ENCODE data around the gene PCBP1. TPM values are rescaled to one million over a fixed set of nuclear protein-coding genes. Genes with fewer than 3 reads are reported as not detected.

The PCBP1 gene
- polyA plus RNA-seq (2013, experiment 1 of 2) = 369 TPM
- polyA plus RNA-seq (2013, experiment 2 of 2) = 368 TPM

DNA sequence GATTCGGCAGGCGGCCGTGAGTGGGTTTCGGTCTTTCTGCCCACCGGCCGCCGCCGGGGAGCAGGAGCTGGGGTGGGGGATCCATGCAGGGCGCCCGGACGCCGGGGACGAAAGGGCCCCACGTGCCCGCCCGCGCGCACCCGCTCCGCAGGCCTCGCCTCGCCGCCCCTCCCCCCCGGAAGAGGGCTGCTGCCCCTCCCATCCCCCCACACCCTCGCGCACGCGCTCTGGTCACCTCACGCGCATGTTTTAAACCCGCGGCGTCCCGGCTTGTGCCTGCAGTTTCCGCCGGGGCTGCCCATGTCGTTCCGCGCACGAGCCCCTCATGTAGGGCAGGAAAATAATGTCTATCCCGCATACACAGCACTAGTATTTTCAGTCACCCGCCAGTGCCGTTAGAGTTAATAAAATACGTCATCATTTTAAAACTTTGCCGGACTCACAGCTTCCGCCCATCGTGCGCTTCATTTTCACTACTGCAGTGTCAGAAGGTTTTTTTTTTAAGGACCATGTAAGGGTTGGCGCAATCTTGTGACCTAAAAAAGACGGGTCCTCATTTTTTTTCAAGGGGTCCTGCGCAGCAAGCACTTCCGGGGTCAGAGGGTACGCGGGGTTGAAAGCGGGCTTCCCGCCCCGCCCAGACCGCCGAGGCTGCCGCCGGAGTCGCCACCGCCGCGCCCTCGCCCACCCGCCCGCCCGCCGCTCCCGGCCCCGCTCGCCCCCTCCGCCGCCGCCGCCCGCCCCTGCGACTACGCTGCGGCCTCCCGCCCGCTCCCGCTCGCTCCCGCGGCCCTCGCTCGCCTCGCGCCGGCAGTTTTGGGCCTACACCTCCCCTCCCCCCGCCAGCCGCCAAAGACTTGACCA, at the start of gene PCBP1:
TSS of gene PCBP1 (plus strand) at position 640 of the 864 bp plus-strand sequence. CDS start 267 bp downstream, outside the sequence.
- Histone ChIP-seq H3K27ac (ENCODE audit: low read depth, low read length) (peak within 1 kb of the TSS; percentile 100), H3K4me3 (ENCODE audit: low read length) (peak within 1 kb of the TSS; percentile 99), H3K9ac (ENCODE audit: low read depth, low read length) (peak within 1 kb of the TSS; percentile 100), H3K9me3 (ENCODE audit: insufficient read depth, low read depth, low read length) (no peaks in the 10 kb centered on the region), H3K27me3 (ENCODE audit: insufficient read depth, low read length) (no peaks in the 10 kb centered on the region), H3K4me1 (ENCODE audit: insufficient read depth, low read length) (peaks cover 38% of the 10 kb centered on the region), H3K36me3 (ENCODE audit: insufficient read depth, low read length) (peaks cover 39% of the 10 kb centered on the region)
- WGBS = under 1% methylated on average over 94 of the region's 94 CpGs

DNA sequence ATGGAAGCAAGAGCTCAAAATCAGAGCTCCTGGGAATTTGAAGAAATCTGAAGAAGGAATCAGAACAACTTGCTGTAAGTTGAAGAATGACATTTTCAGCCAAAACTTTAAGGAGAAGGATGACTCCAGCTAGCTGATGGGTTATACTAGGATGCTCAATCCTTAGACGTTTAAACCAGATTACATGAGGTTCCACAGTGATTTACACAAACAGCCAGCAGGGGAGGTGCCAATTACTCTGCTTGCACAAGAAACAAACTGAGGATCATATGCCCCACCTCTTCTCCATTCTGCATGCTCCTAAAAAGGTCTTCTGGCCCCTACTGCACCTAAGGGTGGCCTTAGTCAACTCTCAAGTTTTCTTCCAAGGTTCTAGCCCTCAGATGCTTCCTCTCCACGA, 47.9 kb upstream of the PCBP1 start:
- Histone ChIP-seq H3K36me3 (ENCODE audit: insufficient read depth, low read length) (no peaks in the 10 kb centered on the region), H3K27ac (ENCODE audit: low read depth, low read length) (no peak overlapping the region), H3K4me3 (ENCODE audit: low read length) (no peak overlapping the region), H3K4me1 (ENCODE audit: insufficient read depth, low read length) (no peaks in the 10 kb centered on the region), H3K27me3 (ENCODE audit: insufficient read depth, low read length) (no peaks in the 10 kb centered on the region), H3K9ac (ENCODE audit: low read depth, low read length) (no peak overlapping the region), H3K9me3 (ENCODE audit: insufficient read depth, low read depth, low read length) (no peaks in the 10 kb centered on the region)
- 79% methylated on average over 2 of the region's 2 CpGs for whole genome bisulfite sequencing

DNA sequence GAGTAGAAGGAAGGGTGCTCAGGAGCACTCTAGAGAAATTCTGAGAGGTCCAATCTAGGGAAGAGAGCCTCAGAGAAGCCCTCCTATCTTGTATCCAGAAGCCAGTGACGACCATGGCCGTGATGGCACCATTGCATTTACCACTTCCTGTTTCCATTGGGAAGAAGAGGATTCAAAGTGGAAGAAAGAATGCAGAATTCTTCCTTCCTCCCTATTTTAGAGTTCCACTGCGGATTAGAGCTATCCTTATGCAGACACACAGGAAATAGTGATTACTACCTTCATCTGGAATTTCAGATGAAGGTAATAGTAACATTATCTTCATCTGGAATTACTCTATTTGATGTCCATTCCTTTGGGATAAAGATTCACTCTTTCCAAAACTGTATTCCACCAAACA, 45.6 kb upstream of the PCBP1 start:
- Histone ChIP-seq H3K27me3 (ENCODE audit: insufficient read depth, low read length) (no peaks in the 10 kb centered on the region), H3K4me1 (ENCODE audit: insufficient read depth, low read length) (no peaks in the 10 kb centered on the region), H3K9ac (ENCODE audit: low read depth, low read length) (no peak overlapping the region), H3K27ac (ENCODE audit: low read depth, low read length) (no peak overlapping the region), H3K9me3 (ENCODE audit: insufficient read depth, low read depth, low read length) (no peaks in the 10 kb centered on the region), H3K36me3 (ENCODE audit: insufficient read depth, low read length) (0 out of 2 replicates have a peak, but pooled peaks cover 6% of the 10 kb centered on the region), H3K4me3 (ENCODE audit: low read length) (no peak overlapping the region)
- 96% methylated on average over 2 of the region's 3 CpGs for WGBS

DNA sequence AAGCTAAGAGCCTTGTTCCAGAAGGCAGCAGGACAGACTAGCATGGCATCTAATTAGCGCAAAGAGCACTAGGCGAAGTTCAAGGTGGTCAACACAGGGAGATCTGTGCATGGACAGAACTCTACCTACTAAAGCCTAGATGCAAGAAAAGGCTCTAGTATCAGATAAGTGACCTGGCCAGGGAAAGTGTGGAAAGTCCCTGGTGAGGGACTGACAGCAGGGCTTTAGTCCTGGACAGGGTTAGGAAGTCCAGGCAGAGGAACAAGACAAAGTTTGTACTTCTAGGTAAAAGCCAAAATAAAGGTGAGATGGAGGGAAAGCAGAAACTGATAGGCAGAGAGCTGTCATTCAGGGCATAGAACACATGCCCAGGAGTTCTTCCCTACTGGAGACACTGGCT, 45.0 kb upstream of the PCBP1 start:
- Histone ChIP-seq H3K27ac (ENCODE audit: low read depth, low read length) (no peak overlapping the region), H3K4me3 (ENCODE audit: low read length) (no peak overlapping the region), H3K9me3 (ENCODE audit: insufficient read depth, low read depth, low read length) (no peaks in the 10 kb centered on the region), H3K27me3 (ENCODE audit: insufficient read depth, low read length) (no peaks in the 10 kb centered on the region), H3K4me1 (ENCODE audit: insufficient read depth, low read length) (no peaks in the 10 kb centered on the region), H3K9ac (ENCODE audit: low read depth, low read length) (no peak overlapping the region), H3K36me3 (ENCODE audit: insufficient read depth, low read length) (peaks cover 6% of the 10 kb centered on the region; the same call in 1 of the 2 replicates)
- 95% methylated on average over 2 of the region's 2 CpGs for WGBS

DNA sequence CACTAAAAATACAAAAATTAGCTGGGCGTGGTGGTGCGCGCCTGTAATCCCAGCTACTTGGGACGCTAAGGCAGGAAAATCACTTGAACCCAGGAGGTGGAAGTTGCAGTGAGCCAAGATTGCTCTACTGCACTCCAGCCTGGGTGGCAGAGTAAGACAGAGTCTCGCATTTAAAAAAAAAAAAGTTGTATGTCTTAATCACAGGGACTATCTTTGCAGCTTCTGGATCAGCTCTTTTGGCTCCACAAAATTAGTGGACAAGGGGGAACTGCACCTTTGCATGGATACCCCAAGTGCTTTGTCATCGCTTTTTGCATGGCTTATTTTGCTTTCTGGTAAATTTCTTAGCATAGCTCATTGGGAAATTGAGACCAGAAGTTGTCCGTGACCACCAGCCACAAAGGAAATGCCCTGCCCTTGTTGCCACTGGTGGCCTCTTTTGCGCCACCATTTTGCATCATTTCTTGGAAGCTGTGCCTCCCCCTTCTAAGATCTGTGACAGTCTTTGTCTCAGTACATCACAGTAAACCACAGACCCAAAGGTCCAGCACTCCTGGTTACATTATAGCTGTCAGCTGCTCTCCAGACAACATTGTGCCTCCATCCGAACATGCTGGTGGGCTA, 43.9 kb upstream of the PCBP1 start:
- Histone ChIP-seq H3K4me1 (ENCODE audit: insufficient read depth, low read length) (no peaks in the 10 kb centered on the region), H3K27me3 (ENCODE audit: insufficient read depth, low read length) (no peaks in the 10 kb centered on the region), H3K9ac (ENCODE audit: low read depth, low read length) (no peak overlapping the region), H3K4me3 (ENCODE audit: low read length) (no peak overlapping the region), H3K9me3 (ENCODE audit: insufficient read depth, low read depth, low read length) (no peaks in the 10 kb centered on the region), H3K36me3 (ENCODE audit: insufficient read depth, low read length) (peaks cover 10% of the 10 kb centered on the region; the same call in 1 of the 2 replicates), H3K27ac (ENCODE audit: low read depth, low read length) (no peak overlapping the region)
- 95% methylated on average over 9 of the region's 9 CpGs for WGBS

DNA sequence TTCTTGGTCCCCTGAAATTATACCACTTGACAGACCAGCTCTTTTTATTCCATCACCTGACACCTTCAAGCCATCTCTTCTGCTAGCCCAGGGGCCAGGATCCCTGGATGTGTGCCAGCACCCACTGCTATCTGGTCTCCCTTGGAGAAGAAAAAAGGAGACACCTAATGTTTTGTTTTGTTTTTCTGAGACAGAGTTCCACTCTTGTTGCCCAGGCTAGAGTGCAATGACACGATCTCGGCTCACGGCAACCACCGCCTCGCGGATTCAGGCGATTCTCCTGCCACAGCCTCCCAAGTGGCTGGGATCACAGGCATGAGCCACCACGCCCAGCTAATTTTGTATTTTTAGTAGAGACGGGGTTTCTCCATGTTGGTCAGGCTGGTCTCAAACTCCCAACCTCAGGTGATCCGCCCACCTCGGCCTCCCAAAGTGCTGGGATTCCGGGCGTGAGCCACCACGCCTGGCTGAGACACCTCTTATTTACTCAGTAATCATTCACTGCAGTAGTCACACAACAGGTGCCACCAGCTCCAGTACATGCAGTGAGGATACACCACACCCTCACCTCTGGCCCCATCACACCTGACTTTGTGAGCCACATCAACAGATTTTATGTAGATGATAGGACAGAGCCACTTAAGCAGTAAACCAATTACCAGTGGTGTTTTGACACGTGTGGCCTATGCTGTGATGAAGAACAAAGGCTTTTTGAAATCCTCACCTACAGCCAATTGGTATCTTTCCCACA, 42.8 kb upstream of the PCBP1 start:
- 94% methylated on average over 15 of the region's 15 CpGs for WGBS
- Histone ChIP-seq H3K9me3 (ENCODE audit: insufficient read depth, low read depth, low read length) (no peaks in the 10 kb centered on the region), H3K4me3 (ENCODE audit: low read length) (no peak overlapping the region), H3K27ac (ENCODE audit: low read depth, low read length) (no peak overlapping the region), H3K9ac (ENCODE audit: low read depth, low read length) (no peak overlapping the region), H3K27me3 (ENCODE audit: insufficient read depth, low read length) (no peaks in the 10 kb centered on the region), H3K36me3 (ENCODE audit: insufficient read depth, low read length) (peaks cover 19% of the 10 kb centered on the region), H3K4me1 (ENCODE audit: insufficient read depth, low read length) (no peaks in the 10 kb centered on the region)

DNA sequence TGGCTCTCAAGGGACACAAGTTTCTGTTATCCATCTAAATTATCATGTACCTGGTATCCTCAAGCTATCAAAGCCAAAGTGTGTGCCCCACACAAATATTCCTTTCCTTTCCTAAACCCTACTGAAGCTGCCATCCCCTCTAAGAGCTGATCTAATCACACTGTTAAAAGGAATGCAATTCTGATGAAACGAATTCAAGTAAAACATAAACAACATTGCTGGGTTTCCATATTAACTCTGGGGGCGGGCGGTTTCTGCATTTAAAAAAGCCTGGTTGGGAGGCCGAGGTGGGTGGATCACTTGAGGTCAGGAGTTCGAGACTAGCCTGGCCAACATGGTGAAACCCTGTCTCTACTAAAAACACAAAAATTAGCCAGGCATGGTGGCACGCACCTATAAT, 41.9 kb upstream of the PCBP1 start:
- Histone ChIP-seq H3K9ac (ENCODE audit: low read depth, low read length) (no peak overlapping the region), H3K4me1 (ENCODE audit: insufficient read depth, low read length) (no peaks in the 10 kb centered on the region), H3K9me3 (ENCODE audit: insufficient read depth, low read depth, low read length) (no peaks in the 10 kb centered on the region), H3K4me3 (ENCODE audit: low read length) (no peak overlapping the region), H3K36me3 (ENCODE audit: insufficient read depth, low read length) (peaks cover 27% of the 10 kb centered on the region), H3K27me3 (ENCODE audit: insufficient read depth, low read length) (no peaks in the 10 kb centered on the region), H3K27ac (ENCODE audit: low read depth, low read length) (no peak overlapping the region)
- 95% methylated on average over 6 of the region's 6 CpGs for WGBS

DNA sequence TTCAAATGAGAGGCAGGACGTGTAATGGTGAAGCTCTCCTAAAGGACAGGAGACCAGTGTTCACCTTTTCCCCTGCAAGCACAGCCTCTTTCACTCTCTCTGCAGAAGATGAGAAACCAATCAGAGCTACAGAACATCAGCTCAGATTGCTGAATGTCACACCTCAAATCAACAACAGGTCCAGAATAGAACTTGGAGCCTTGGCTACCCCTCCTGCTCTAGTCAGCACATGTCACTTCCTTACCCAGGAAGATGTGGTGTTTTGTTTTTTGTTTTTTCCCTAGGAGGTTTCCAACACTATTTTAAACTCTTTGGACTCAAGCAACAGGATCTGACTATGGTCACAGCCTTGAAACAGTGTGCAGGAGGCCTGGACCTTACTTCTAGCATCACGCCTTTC, 41.3 kb upstream of the PCBP1 start:
- Histone ChIP-seq H3K4me3 (ENCODE audit: low read length) (no peak overlapping the region), H3K9me3 (ENCODE audit: insufficient read depth, low read depth, low read length) (no peaks in the 10 kb centered on the region), H3K27me3 (ENCODE audit: insufficient read depth, low read length) (no peaks in the 10 kb centered on the region), H3K4me1 (ENCODE audit: insufficient read depth, low read length) (no peaks in the 10 kb centered on the region), H3K36me3 (ENCODE audit: insufficient read depth, low read length) (peaks cover 31% of the 10 kb centered on the region), H3K27ac (ENCODE audit: low read depth, low read length) (no peak overlapping the region), H3K9ac (ENCODE audit: low read depth, low read length) (no peak overlapping the region)
- WGBS = 99% methylated on average over 2 of the region's 2 CpGs

DNA sequence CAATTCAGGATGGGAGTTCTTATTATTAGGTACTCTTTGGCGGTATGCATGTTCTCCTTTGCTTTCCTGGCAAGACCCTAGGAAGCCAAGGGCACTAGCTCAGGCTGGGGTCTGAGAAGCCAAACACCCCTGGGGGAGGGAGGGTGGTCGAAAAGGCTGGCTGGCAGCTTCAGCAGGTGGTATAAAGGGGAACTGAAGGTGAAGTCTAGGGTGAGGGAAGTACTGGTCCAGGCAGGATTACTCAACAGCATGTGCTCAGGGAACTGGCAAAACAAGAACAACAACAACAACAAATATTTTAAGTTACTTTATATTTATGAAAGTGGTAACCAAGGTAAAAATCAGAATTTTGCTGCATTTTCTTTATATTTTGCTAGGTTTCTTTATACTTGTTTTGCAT, 40.7 kb upstream of the PCBP1 start:
- Histone ChIP-seq H3K36me3 (ENCODE audit: insufficient read depth, low read length) (peaks cover 37% of the 10 kb centered on the region), H3K9me3 (ENCODE audit: insufficient read depth, low read depth, low read length) (no peaks in the 10 kb centered on the region), H3K4me1 (ENCODE audit: insufficient read depth, low read length) (no peaks in the 10 kb centered on the region), H3K4me3 (ENCODE audit: low read length) (no peak overlapping the region), H3K9ac (ENCODE audit: low read depth, low read length) (no peak overlapping the region), H3K27ac (ENCODE audit: low read depth, low read length) (no peak overlapping the region), H3K27me3 (ENCODE audit: insufficient read depth, low read length) (no peaks in the 10 kb centered on the region)
- 66% methylated on average over 2 of the region's 2 CpGs for WGBS

DNA sequence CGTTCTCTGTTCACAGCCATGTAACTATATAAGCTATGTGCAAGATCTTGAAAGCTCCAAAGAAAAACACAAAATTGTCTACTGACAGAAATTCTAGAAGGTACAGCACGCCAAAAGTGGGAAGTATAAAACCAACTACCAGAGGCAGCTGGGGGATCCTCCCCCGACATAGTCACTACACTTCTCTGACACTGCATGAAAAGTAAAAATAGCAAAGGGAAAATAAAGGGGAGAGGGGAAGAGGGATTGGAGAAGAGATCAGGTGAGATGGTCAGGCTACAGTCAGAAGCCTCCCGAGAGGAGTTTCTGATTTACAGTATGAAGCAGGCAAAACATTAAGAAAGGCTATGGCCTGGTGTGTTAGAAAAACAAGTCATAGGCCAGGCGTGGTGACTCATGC, 39.8 kb upstream of the PCBP1 start:
- Histone ChIP-seq H3K4me1 (ENCODE audit: insufficient read depth, low read length) (no peaks in the 10 kb centered on the region), H3K27me3 (ENCODE audit: insufficient read depth, low read length) (no peaks in the 10 kb centered on the region), H3K9ac (ENCODE audit: low read depth, low read length) (no peak overlapping the region), H3K9me3 (ENCODE audit: insufficient read depth, low read depth, low read length) (no peaks in the 10 kb centered on the region), H3K4me3 (ENCODE audit: low read length) (no peak overlapping the region), H3K27ac (ENCODE audit: low read depth, low read length) (no peak overlapping the region), H3K36me3 (ENCODE audit: insufficient read depth, low read length) (peaks cover 42% of the 10 kb centered on the region)
- 93% methylated on average over 5 of the region's 5 CpGs for WGBS

DNA sequence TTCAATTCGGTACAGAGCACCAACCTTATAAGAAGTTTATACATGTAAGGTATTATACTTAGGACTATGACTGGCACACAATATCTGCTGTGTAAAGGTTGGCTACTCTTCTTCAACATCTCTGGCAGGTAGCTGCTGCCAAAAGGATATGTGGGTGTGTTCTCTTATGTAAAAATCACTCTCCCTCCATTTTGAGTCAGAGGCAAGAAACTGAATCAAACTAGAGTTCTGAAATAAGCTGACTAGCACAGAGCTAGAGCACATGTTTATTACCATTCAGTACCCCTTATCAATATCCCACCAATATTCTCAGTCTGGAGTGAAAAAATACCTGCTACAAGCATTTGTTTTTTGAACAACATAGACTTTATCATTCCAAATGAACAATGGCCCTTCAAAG, 38.0 kb upstream of the PCBP1 start:
- H3K27me3 ChIP-seq (ENCODE audit: insufficient read depth, low read length) = no peaks in the 10 kb centered on the region
- H3K27ac ChIP-seq (ENCODE audit: low read depth, low read length) = no peak overlapping the region
- H3K9ac ChIP-seq (ENCODE audit: low read depth, low read length) = no peak overlapping the region
- no peaks in the 10 kb centered on the region for H3K4me1 ChIP-seq (ENCODE audit: insufficient read depth, low read length)
- H3K9me3 ChIP-seq (ENCODE audit: insufficient read depth, low read depth, low read length) = no peaks in the 10 kb centered on the region
- no peak overlapping the region for H3K4me3 ChIP-seq (ENCODE audit: low read length)
- H3K36me3 ChIP-seq (ENCODE audit: insufficient read depth, low read length) = peaks cover 49% of the 10 kb centered on the region
- WGBS = no CpG with 5 or more reads among the region's 1 CpG
